GM23248 (cell line): Measurements from ENCODE around the gene TNFRSF12A.

Source experiments
- EZH2 ChIP-seq: fragments of 200-600 bp; sonication (generic); IDR thresholded peaks from 2 replicates; pipeline ENCODE4 v1.6.1; 2018; ENCODE audit warnings: antibody characterized with exemption, mild to moderate bottlenecking; ENCODE audit not compliant: insufficient read depth, poor library complexity, severe bottlenecking
- EZH2phosphoT487 ChIP-seq: fragments of 200-600 bp; sonication (generic); IDR thresholded peaks from 2 replicates; pipeline ENCODE4 v1.6.1; 2018; ENCODE audit warnings: antibody characterized with exemption, moderate library complexity, mild to moderate bottlenecking, low read depth; ENCODE audit not compliant: insufficient read depth

GRCh38 chr16:3021449-3022207 lies 1.5 kb downstream of the TNFRSF12A start:
- no peak for TF ChIP-seq EZH2
- TF ChIP-seq EZH2phosphoT487, result no peak
